ENCODE data around the gene LMOD1.
"Not testable (repeated sequence)": the region's sequence is repeated elsewhere in the genome, so short reads cannot be mapped to it uniquely, and the experiment has no call there.

LMOD1 gene

DNA sequence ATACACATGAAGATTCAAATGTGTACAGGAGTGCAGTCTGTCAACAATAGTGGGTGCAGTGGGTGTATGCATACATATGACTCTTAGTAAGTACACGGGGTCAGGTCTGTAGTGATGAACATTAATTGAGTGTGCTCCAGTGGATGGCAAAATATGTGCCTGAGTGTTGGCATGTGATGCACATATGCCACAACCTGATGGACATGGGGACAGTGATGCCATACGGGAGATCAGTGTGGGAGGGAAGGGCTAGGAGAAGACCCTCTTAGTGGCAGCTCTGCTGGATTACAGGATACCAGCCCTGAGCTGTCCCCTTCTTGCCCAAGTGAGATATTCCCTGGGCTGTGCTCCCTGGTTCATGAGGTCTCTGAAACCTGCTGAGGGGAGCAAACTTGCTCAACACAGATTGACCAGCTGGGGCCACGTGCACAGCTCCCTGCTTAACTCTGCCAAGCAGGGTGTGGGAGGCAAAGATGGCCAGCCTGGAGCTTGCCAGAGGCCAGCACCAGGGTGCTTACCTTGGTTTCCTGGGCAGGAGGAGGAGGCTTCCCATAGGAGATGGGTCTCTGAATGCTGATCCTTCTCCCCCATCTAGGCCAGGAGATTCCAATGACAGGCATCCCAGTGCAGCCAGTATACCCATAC, 55.4 kb downstream of the LMOD1 start:
- no peak for DNase-seq

GRCh38 chr1:201890223-201890622, 56.1 kb downstream of the LMOD1 start:
- DNase-seq: no peak

DNA sequence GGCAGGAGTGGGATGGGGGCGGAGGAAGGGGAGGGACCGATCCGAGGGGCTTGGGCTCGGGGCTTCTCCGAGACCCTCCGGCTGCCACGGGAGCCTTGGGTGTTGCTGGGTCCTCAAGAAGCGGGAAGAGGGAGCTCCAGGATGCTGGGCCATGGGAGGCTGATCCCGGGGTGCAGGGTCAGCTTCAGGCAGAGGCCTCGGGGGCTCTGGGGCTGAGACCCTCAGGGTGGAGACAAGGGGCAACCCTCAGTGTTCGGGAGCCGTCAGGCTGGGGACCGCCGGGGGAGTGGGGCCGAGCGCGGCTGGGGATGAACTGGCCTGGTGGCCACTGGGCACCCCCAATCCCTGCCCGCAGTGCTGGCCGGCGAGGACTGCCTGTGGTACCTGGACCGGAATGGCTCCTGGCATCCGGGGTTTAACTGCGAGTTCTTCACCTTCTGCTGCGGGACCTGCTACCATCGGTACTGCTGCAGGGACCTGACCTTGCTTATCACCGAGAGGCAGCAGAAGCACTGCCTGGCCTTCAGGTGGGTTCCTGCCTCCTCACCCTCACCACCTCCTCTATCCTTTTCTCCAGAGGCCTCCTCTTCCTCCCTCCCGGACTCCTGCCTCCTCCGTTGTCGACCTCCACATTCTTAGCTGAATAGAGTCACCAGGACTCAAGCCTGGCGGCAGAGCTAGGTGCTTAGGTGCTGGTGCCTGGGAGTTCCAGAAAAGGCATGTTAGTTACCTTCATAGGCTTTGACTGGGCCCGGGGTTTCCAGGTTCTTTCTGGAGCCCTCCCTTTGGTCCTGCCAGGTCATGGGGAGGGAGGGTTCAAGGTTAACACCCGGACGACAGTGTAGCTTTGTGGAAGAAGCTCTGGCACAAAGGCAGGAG, 57.0 kb downstream of the LMOD1 start:
- no peak for DNase-seq

DNA sequence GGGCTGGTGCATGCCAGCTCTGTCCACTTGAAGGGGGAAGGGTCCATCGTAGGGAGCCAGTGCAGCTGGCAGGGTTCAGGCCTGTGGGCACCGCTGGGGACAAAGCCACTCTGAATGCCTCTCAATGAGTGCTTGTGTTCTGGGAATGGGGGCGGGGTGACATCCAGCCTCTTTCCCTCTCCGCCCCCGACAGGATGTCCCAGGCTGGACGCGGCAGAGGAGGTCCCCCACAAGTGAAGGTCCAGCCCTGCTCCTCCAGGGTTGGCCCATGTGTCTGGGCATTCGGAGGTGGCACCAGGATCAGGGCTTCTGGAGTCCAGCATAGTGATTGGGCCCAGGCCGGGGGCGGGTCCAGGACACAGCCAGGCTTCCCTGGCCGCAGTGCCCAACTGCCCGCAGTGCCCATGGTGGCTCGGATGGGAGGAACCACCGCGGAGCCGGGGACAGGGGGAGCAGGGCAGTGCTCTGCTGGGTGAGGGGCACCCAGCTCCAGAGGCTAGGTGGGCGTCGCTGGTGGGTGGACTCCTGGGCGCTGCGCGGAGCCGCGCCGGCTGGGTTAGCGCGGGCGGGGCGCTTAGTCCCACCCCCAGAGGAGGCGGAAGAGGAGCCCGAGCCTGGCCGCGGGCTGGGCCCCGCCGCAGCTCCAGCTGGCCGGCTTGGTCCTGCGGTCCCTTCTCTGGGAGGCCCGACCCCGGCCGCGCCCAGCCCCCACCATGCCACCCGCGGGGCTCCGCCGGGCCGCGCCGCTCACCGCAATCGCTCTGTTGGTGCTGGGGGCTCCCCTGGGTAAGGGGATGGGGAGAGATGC, 57.9 kb downstream of the LMOD1 start, which contains the start of gene SHISA4:
Gene SHISA4, plus strand, starts transcription at position 617 of the 808 bp plus-strand sequence. Its CDS starts 97 bp downstream, at position 714.
- DNase-seq: peak; percentile 48

DNA sequence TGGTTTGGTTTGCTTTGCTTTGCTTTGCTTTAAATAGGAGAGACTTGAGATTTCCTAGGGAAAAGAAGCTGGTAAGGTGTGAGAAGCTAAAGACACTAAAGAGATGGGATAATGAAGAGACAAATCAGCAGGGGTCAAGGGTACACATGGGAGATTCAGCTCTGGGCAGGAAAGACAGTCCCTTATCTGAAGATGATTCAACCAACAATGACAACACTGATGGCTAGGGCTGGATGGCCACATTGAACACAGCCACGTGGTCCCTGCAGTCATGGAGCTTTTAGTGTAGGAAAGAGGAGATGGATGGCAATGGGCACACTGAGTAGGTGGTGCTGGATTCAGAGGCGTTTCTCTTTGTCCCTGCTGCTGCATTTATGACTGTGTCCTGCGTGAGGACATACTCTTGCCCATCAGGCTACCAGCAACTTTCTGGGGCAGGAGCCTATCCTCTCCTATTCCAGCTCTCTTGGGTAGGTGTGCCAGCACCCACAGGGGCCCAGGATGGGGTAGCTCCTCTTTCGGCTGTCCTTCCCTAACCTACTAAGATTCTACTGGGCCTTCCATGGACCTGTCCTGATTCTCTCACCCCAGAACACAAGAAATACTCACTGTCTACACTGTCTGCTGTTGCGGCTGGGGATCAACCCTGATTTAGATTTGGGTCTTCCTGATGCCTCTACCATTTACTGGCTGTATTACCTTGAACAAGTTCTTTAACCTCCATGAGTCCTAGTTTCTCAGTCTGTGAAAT, 59.1 kb downstream of the LMOD1 start:
- DNase-seq: no peak

GRCh38 chr1:201886103-201886885, 60.1 kb downstream of the LMOD1 start:
- no peak for DNase-seq

DNA sequence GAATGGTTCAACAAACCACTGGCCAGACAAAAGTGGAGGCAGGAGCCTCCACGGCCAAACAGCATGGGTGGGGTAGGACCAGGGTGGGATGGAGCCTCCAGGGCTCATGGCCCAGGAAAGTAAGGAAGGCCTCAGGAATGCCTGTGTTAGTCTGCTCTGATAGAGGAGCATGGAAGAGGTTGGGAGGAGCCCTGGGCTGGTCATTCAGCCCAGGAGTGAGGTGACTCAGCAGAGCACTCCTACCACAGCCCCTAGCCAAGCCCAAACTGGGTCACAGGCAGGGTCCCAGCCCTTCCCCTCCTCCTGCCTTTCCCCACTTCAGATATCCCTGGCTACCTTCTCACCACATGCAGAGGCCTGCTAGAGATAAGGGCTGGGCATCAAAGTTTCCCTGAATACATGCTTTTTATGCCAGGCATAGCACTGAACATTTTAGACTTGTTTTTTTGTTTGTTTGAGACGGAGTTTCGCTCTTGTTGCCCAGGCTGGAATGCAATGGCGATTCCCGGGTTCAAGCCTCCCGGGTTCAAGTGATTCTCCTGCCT, 60.7 kb downstream of the LMOD1 start:
- peak; percentile 88 for DNase-seq

DNA sequence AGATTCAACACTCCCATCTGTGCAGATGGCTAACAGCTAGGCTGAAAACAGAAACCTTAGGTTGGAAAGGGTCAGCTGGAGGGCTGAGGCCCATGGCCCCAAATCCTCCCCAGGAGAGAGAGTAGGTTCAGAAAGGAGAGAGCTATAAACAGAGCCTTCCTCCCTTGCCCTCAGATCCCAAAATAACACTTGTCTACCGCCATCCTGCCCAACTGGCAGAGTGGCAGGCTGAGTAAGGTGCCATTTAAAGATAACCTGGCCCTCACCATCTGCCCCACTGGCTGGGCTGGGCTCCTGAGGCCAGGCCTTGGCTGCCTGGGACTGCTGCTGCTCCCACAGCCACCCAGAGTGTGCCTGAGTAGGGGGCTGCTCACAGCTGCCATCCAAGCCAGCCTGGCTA, 61.9 kb downstream of the LMOD1 start:
- DNase-seq: peak; percentile 72

DNA sequence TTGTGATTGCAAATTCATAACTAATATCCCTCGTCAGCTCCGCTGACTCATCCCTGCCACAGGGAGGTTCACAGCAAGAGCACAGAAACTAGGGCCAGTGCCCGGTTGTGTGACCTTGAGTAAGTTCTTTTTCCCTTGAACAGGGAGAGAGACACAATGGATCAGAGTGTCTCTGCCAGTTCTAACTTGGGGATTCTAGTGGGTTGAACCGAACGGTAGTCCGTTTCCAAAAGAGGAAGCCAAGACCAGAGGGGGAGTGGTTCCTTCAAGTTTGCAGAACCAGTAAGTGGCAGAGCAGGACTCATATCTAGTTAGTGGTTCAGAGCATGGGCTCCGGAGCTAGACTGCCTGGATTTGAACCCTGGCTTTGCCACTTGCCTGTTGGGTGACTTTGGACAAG, 62.6 kb downstream of the LMOD1 start:
- peak; percentile 80 for DNase-seq

DNA sequence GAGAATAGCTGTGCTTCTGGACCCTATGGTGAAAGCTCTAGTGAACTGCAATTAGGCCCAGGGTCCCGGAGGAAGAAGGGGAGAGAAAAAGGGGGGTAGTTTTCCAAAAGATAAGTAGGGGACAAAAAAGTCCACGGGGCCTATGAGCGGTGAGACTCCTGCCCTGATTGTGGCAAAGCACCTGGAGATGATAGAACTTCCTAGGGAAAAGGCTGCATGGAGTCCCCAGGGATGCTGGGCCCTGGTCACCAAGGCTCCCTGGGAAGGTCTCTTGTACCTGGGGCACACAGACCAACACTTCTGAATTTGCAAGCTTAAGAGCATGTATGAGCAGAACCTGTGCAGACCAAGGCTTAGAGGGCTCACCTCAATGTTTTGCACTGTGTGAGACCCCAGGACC, 63.1 kb downstream of the LMOD1 start:
- DNase-seq: no peak

DNA sequence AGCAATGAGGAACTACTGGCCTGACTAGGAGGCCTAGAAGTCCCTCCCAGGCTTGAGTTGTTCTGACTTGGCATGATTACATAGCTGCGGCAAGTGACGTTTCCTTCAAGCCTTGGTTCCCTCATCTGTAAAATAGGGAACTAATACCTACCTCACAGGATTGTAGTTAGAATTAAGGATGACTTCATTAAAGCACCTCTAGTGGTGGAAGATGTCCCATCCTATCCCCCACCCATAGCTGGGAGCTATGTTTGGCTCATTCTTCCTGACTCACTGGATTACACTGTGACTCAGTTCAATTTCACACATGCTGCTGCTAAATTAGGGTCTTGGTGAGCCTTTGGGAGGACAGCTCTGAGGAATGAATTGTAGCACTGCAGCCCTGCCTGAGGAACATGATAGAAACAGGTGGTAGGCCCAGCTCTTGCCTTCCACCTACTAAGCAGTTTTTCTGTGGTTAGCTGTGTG, 63.6 kb downstream of the LMOD1 start:
- peak; percentile 86 for DNase-seq

DNA sequence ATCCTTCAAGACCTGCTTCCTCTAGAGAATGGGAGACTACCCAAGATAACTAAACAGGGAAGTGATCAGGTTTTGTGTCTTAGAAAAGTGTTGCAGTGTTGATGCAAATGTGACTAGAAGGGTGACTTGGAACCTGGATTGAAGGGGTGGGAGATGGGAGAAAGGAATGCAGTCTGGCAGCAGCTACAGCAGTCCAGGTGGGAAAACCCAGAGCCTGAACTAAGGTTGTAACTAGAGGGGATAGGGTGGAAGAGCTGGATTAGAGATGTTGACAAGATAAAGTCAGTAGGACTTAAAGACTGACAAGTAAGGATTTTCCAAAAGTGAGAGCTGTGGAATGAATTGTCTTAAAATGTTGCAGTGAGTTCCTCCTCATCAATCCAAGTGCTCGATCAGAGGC, 64.7 kb downstream of the LMOD1 start:
- DNase-seq: no peak

DNA sequence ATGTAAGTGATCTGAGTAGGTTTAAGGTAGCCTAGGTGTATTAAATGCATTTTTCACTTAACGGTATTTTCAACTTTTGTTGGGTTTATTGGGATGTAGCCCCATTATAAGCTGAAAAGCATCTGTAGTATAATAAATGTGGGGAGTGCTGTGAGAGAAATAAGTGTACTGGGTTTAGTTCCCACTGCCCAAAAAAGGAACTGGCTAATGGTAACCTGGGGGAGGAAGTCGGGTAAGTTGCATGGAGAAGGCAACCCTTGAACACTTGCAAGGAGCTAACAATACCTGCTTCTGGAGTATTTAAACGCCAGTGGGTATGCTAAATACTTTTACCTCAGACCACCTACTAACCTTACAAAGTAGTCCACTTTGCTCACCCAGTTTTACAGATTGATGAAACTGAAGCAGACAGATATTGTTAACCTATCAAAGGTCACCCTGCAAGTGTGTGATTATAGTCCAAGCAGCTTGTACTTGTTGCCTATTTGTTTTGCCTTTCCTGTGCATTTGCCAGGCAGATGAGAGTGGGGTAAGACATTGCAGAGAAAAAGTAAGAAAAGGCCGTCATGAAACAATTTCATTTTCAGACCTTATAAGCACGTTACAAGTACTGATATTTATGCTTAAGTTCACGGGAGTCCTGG, 65.3 kb downstream of the LMOD1 start:
- no peak for DNase-seq

- DNase-seq: peak; percentile 74
Measured at GRCh38 chr1:201877877-201878401, 68.4 kb downstream of the LMOD1 start.

DNA sequence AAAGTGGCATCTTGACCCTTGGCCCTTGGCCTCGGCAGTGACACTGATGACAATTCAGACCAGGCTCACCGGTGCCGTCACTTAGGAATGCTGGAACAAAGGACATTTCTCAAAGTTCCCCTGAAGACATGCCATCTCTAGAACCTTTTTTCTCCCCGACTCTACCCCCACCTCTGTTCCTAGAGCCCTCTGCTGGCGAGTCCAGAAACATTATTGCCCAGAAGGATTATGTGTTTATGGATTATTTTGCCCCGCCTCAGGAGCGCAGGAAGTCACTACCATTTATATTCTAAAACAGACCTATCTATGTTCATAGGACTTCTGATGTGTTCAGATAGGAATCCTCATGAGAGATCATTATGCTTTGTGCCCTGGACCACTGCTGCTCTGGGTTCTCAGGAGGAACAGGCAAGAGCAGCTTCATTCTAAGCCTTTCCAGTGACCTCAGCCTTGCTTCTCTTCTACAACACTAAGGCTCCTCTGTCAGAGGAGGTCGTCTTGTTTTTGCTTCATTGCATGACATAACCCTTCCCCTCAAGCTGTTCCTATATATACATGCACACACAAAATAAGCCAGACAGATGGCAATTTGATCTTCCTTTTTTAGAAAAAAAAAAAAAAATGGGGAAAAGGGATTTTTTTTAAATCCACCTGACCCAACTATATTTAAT, 70.1 kb downstream of the LMOD1 start:
- peak; percentile 50 for DNase-seq

GRCh38 chr1:201874672-201875071, 71.7 kb downstream of the LMOD1 start:
- no peak for DNase-seq

- no peak for DNase-seq
Measured at GRCh38 chr1:201870397-201870796, 76.0 kb downstream of the LMOD1 start.

DNA sequence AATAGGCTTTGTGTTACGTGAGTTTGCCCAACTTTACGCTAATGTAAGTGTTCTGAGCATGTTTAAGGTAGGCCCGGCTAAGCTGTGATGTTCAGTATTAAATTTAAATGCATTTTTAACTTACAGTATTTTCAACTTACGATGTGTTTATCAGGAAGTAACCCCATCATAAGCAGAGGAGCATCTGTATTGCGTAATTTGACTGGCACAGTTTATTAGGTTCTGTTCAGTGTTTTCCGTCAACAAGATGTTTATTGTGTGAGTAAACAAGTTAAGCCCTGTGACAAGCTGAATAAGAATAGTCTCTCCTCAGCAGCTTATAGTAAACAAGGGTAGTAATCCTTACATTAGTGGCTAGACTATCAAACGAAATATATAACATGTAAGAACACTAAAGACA, 84.9 kb downstream of the LMOD1 start:
- no peak for DNase-seq

DNA sequence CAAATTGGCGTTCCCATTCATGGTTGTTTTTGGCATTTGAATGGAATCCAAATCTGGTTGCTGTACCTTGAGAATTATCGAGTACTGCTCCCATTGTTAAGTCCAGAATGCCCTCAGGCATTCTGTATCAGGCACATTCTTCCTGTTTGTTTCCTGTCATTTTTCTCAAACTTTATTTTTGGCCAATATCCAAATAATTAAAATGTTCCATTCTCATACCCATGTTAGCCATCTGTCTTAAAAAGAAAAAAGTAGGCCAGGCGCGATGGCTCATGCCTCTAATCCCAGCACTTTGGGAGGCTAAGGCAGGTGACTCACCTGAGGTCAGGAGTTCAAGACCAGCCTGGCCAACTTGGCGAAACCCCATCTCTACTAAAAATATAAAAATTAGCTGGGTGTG, 86.9 kb downstream of the LMOD1 start:
- DNase-seq: no peak

GRCh38 chr1:201856722-201857121, 89.6 kb downstream of the LMOD1 start:
- not testable (repeated sequence) for DNase-seq
